ENCODE measurements around the gene TP53TG5. TPM values are rescaled to one million over a fixed set of nuclear protein-coding genes. Genes with fewer than 3 reads are reported as not detected.

The TP53TG5 gene
- total RNA-seq, 4 donors from 2014 or later = 0.17 to 2.1 (median 1.1) TPM; not detected in 1

DNA sequence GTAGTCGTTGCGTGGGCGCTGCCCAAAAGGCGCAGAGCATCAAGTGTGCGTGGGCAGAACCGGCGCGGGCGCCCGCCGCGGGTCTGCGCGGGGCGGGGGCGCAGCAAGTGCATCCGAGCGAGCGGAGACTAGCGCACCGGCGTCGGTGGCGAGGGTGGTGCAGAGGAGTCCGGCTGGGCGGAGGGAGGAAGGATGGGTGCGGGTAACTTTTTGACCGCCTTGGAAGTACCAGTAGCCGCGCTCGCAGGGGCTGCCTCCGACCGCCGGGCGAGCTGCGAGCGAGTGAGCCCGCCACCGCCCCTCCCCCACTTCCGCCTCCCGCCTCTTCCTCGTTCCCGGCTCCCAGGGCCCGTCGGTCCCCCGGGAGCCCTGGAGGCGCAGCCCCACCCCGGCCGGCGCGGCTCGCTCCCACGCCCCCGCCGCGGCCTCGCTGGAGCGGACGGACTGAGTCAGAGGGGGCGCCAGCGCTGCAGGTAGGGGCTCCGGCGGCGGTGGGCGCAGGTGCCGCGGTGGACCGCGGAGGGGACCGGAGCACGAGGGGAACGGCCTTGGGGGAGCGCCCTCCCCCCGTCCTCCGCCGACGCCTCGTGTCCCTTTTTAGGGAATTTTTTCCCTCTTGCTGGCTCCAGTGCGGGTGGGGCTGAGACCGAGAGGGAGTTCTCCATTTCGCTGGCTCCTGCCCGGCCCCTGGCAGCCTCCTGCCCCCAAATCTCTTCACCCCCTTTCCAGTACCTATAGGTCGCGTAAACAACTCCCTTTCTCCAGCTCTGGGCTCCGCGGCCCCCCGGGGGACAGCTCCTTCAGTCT lies 28.3 kb upstream of the TP53TG5 start:
- WGBS = no CpG with 5 or more reads among the region's 87 CpGs
- H3K4me1 ChIP-seq = peaks cover 15 to 52% (median 42%) of the 10 kb centered on the region in 4 donors
- no peak for DNase-seq (ENCODE audit: extremely low spot score)
- peak; percentile 45 to 56 for TF ChIP-seq POLR2AphosphoS5 (IDR thresholded peaks at IDR 0.05)
- TF ChIP-seq, protein P1, sequence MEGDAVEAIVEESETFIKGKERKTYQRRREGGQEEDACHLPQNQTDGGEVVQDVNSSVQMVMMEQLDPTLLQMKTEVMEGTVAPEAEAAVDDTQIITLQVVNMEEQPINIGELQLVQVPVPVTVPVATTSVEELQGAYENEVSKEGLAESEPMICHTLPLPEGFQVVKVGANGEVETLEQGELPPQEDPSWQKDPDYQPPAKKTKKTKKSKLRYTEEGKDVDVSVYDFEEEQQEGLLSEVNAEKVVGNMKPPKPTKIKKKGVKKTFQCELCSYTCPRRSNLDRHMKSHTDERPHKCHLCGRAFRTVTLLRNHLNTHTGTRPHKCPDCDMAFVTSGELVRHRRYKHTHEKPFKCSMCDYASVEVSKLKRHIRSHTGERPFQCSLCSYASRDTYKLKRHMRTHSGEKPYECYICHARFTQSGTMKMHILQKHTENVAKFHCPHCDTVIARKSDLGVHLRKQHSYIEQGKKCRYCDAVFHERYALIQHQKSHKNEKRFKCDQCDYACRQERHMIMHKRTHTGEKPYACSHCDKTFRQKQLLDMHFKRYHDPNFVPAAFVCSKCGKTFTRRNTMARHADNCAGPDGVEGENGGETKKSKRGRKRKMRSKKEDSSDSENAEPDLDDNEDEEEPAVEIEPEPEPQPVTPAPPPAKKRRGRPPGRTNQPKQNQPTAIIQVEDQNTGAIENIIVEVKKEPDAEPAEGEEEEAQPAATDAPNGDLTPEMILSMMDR (IDR thresholded peaks at IDR 0.05) = peak in 1 of 3 experiments; percentile 3
- no peak for TF ChIP-seq POLR2A (IDR thresholded peaks at IDR 0.05; ENCODE audit: low read depth)
- no peak for TF ChIP-seq EP300 (IDR thresholded peaks at IDR 0.05)
- no peaks in the 10 kb centered on the region for H3K27me3 ChIP-seq
- H3K36me3 ChIP-seq = peaks cover 23 to 30% (median 26%) of the 10 kb centered on the region in 4 donors
- intact Hi-C loops (cut with DNase I) = loop anchor here (5.0 kb wide), 1 partner anchor 34 kb away; no protein-coding TSS in a partner anchor
- no peaks in the 10 kb centered on the region for H3K9me3 ChIP-seq
- peak overlapping the region; percentile 80 to 95 (median 90) for H3K4me3 ChIP-seq
- peak overlapping the region; percentile 96 to 99 (median 98) for H3K27ac ChIP-seq (replicated peaks in 1 of 4)

DNA sequence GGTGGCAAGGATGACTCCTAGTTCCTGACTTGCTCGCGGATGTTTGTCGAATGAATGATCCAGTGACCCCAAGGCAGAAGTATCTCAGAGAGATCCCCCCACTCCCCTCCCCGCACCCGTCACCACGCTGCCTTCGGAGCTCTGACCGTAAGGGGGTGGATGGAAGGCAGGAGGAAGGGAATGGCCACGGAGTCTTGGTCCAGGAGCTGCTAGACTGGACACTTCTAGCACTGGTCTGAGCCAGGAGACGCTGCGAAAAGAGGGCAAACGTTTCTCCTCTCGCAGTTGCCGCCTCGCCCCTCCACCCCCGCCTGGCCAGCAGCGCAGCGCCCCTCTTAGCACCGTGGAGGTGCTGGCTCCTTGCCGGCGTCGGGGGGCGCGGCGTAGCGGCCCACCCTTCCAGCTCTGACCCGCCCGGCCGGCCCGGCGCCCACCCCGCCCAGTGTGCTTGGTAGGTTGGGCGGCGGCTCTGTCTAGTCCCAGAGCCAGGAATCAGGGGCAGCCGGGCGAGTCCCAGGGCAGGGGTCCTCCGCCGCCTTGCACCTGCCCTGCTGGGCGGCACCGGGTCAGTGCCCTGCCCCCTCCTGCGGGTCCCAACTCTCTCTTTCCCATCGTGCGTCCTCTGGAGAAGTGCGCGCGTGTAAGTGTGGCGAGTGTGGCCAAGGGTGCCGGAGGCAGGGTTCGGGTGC lies 27.6 kb upstream of the TP53TG5 start:
- intact Hi-C loops (cut with DNase I) = loop anchor here (5.0 kb wide), 1 partner anchor 33 kb away; no protein-coding TSS in a partner anchor
- Histone ChIP-seq H3K36me3 (peaks cover 16 to 22% (median 19%) of the 10 kb centered on the region in 4 donors), H3K4me3 (peak overlapping the region; percentile 80 to 95 (median 90)), H3K27me3 (no peaks in the 10 kb centered on the region), H3K4me1 (peaks cover 11 to 45% (median 42%) of the 10 kb centered on the region in 4 donors), H3K9me3 (peaks cover 0 to 3% (median 0%) of the 10 kb centered on the region in 4 donors), H3K27ac (replicated peaks in 1 of 4) (peak overlapping the region; percentile 96 to 99 (median 98))
- TF ChIP-seq POLR2AphosphoS5 (IDR thresholded peaks at IDR 0.05) = peak; percentile 30 to 34
- TF ChIP-seq, protein P1 (IDR thresholded peaks at IDR 0.05) = no peak
- no peak for DNase-seq (ENCODE audit: extremely low spot score)
- WGBS = under 1% methylated on average over 26 of the region's 49 CpGs

DNA sequence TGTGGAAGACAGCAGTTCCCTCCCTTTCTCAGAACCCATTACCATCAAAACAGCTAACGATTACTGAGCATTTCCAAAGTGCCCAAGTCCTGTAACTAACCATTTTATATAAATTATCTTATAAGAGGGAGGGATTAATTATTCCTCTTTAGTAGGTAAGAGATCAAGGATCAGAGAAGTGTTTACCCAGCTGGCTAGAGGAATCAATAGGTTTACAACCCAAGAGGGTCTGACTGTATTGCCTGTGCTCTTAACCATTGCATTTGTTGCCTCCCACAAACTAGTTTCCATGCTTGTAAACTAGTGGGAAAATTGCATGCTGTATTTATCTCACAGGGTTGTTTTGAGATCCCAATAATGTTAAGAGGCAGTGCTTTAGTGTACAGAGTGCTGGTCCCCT lies 26.3 kb upstream of the TP53TG5 start:
- Histone ChIP-seq H3K36me3 (peaks cover 4 to 9% (median 7%) of the 10 kb centered on the region in 4 donors), H3K4me3 (no peak overlapping the region), H3K27ac (replicated peaks in 1 of 4) (no peak overlapping the region), H3K9me3 (peaks cover 0 to 7% (median 0%) of the 10 kb centered on the region in 4 donors), H3K4me1 (peaks cover 11 to 35% (median 31%) of the 10 kb centered on the region in 4 donors), H3K27me3 (no peaks in the 10 kb centered on the region)
- DNase-seq (ENCODE audit: extremely low spot score) = no peak
- WGBS = 81% methylated on average over 1 of the region's 1 CpG
- intact Hi-C loops (cut with DNase I) = no loop called here
- TF ChIP-seq, protein P1 (IDR thresholded peaks at IDR 0.05) = no peak
- TF ChIP-seq POLR2AphosphoS5 (IDR thresholded peaks at IDR 0.05) = no peak
- TF ChIP-seq EP300 (IDR thresholded peaks at IDR 0.05) = no peak
- no peak for TF ChIP-seq POLR2A (IDR thresholded peaks at IDR 0.05; ENCODE audit: low read depth)

DNA sequence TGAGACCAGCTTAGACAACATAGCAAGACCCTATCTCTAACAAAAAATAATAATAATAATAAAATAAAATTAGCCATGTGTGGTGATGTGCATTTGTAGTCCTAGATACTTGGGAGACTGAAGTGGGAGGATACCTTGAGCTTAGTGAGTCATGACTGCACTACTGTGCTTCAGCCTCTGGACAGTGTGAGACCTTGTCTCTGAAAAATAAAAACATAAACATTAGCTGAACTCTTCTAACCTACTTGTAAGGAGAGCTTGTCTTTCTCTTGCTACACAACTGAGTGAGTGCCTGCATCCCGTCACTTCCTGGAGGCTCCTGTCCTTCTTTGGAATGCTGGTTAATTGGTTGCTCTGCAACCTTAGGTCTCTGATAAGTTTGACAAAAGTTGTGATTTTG lies 24.8 kb upstream of the TP53TG5 start:
- Histone ChIP-seq H3K4me3 (no peak overlapping the region), H3K9me3 (peaks cover 0 to 7% (median 0%) of the 10 kb centered on the region in 4 donors), H3K4me1 (peaks cover 4 to 21% (median 17%) of the 10 kb centered on the region in 4 donors), H3K27me3 (no peaks in the 10 kb centered on the region), H3K36me3 (no peaks in the 10 kb centered on the region), H3K27ac (replicated peaks in 1 of 4) (no peak overlapping the region)
- DNase-seq (ENCODE audit: extremely low spot score) = no peak
- intact Hi-C loops (cut with DNase I) = no loop called here
- TF ChIP-seq POLR2A (IDR thresholded peaks at IDR 0.05; ENCODE audit: low read depth) = no peak
- no peak for TF ChIP-seq POLR2AphosphoS5 (IDR thresholded peaks at IDR 0.05)
- TF ChIP-seq, protein P1 (IDR thresholded peaks at IDR 0.05) = no peak
- no peak for TF ChIP-seq EP300 (IDR thresholded peaks at IDR 0.05)
- 100% methylated on average over 1 of the region's 1 CpG for WGBS
